Heart left ventricle (tissue), 16 donors: Measurements from ENCODE around the gene FGF6. TPM values are rescaled to one million over a fixed set of nuclear protein-coding genes. Genes with fewer than 3 reads are reported as not detected.

Experiments used
- ATAC-seq, 4 donors: fragments of 200-7000 bp; cut with Tn5 transposase; one replicate each; pipeline ENCODE4 v1.9.1; 2020 to 2022; ENCODE audit warnings: moderate library complexity in 4 of 4, mild to moderate bottlenecking in 3 of 4, moderate number of reproducible peaks in 1 of 4
- DNase-seq, 5 donors: peaks; one replicate each; pipeline ENCODE4 v3.0.0-alpha.2; 2020
- H3K27ac ChIP-seq, 12 donors: fragments of 200-600 bp; sonication (generic) in 4 of 12; one replicate each; pipeline versions ENCODE4 v1.5.0 to v1.8.0; 2016 to 2022; ENCODE audit warnings: mild to moderate bottlenecking in 2 of 12
- H3K27me3 ChIP-seq, 9 donors: fragments of 200-600 bp; sonication (generic) in 2 of 9; one replicate each; pipeline versions ENCODE4 v1.5.1 to v1.8.0; 2016 to 2022; ENCODE audit warnings: mild to moderate bottlenecking in 3 of 9
- H3K36me3 ChIP-seq, 9 donors: fragments of 200-600 bp; sonication (generic) in 2 of 9; one replicate each; pipeline versions ENCODE4 v1.5.0 to v1.8.0; 2018 to 2022; ENCODE audit warnings: mild to moderate bottlenecking in 2 of 9
- H3K4me1 ChIP-seq, 12 donors: fragments of 200-600 bp; sonication (generic) in 4 of 12; one replicate each; pipeline versions ENCODE4 v1.5.0 to v1.8.0; 2016 to 2022; ENCODE audit warnings: mild to moderate bottlenecking in 3 of 12
- H3K4me3 ChIP-seq, 12 donors: fragments of 200-600 bp; sonication (generic) in 4 of 12; one replicate each; pipeline versions ENCODE4 v1.5.0 to v1.8.0; 2017 to 2022; ENCODE audit warnings: mild to moderate bottlenecking in 9 of 12, moderate library complexity in 4 of 12
- H3K9me3 ChIP-seq, 12 donors: fragments of 200-600 bp; sonication (generic) in 4 of 12; one replicate each; pipeline versions ENCODE4 v1.5.0 to v1.8.0; 2016 to 2022; ENCODE audit warnings: mild to moderate bottlenecking in 1 of 12
- CTCF ChIP-seq, 12 donors: fragments of 200-600 bp; sonication (generic) in 4 of 12; IDR thresholded peaks; one replicate each; pipeline versions ENCODE4 v1.5.0 to v1.8.0; 2018 to 2022; ENCODE audit warnings: antibody characterized with exemption in 12 of 12, mild to moderate bottlenecking in 5 of 12
- POLR2A ChIP-seq, 2 donors: fragments of 450-650 bp; IDR thresholded peaks; one replicate each; pipeline ENCODE4 v1.6.1; 2017; ENCODE audit warnings: antibody characterized with exemption in 2 of 2, mild to moderate bottlenecking in 2 of 2, moderate library complexity in 2 of 2
- WGBS, 4 donors: extraction: QIAGEN DNeasy Blood & Tissue Kit in 2 of 4; methylation state at CpG; one replicate each; pipeline versions ENCODE4 v1.1.5 to v1.1.7; 2013 to 2018; 5-methylcytosine and 5-hydroxymethylcytosine counted together
- intact Hi-C, 10 donors: fragments of 100-400 bp; cut with DNase I; formaldehyde crosslinking; loops; one replicate each; pipeline versions ENCODE4 v1.11.1 to v1.14.2; 2022
- polyA plus RNA-seq, 2 donors: library from polyadenylated mRNA; stranded (reverse); fragments of 200-250 nt; gene quantifications; one replicate each; pipeline ENCODE4 v1.2.3, GENCODE V29; 2013
- total RNA-seq, 9 donors: library from RNA; depleted of rRNA in 2 of 9; stranded (reverse); fragments of >200 nt in 2 of 9; fragmentation: NEBNext Ultra II Directional in 3 of 9; extraction: Animal tissue kit (Norgen Biotek cat#: 25700) in 3 of 9; gene quantifications; one replicate each; pipeline versions ENCODE4 v1.1.0 to v1.2.4, GENCODE V29; 2016 to 2023
- donor health status: ischemic (EF 13 %, LVEDD 7.1; RV severe dilation, severe dysfunction).
- donor health status: healthy with polysubstance abuse.
- donor health status: DM: no; HTN: yes; CAD: no.
- donor health status: DM: no; HTN: no; CAD: no.
- donor health status: ischemic (EF 25% LVEDD 6.9; RV normal size, moderate dysfunction).
- donor health status: ischemic (EF 25% LVEDD 5.7; RV mildly dilated, moderate dysfunction).
- donor health status: healthy.
- donor health status: DM: yes; HTN: yes; CAD: no.
- donor health status: ischemic (EF 35%, LVEDD 5.7; RV mildly dilated, moderate dysfunction).
- donor health status: nonischemic (EF 11% LVEDD 7.7; RV severe dilation, severe dysfunction).
- donor health status: DM: yes; HTN: yes; CAD: no.
- donor health status: PGD.
- donor health status: ischemic (EF 29% LVEDD 5.4; RV normal size, mild dysfunction).
- donor health status: nonischemic (EF 23%, LVEDD 6.1; RV moderate dilation, normal function).

Gene FGF6
- total and polyA plus RNA-seq, 11 donors: not detected

DNA sequence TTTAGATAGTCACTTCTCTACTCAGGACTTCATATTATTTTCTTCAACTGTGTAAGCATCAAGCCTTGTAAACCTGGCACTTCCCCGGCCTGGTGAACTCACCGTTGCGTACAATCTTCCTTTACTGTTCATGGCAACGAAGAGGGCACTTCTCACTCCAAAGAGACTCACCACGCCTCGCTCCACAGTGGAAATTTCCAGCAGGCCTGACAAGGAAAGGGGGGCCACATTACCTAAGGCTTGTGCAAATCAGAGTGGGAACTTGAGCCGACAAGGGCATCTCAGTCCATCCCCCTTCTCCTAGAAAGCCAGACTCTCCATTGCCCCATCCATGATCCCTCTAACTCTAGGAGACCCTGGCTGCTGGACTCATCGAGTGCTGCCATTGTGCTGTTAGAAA is 1.6 kb downstream of the FGF6 start:
- DNase-seq (no peak), ATAC-seq (no peak)
- Histone ChIP-seq H3K4me1 (peaks cover 0 to 25% (median 9%) of the 10 kb centered on the region in 12 donors), H3K9me3 (no peaks in the 10 kb centered on the region), H3K27ac (no peak overlapping the region), H3K4me3 (no peak overlapping the region), H3K36me3 (no peaks in the 10 kb centered on the region), H3K27me3 (peaks cover 0 to 4% (median 0%) of the 10 kb centered on the region in 9 donors)
- TF ChIP-seq CTCF (IDR thresholded peaks at IDR 0.05): no peak
- TF ChIP-seq POLR2A (IDR thresholded peaks at IDR 0.05): no peak
- intact Hi-C loops: no loop called here
- WGBS, 4 donors: 93 to 95% (median 94%) methylated on average over 8 of the region's 8 CpGs

GRCh38 chr12:4443616-4444015 is 2.0 kb downstream of the FGF6 start:
- Histone ChIP-seq H3K4me1 (peaks cover 0 to 25% (median 9%) of the 10 kb centered on the region in 12 donors), H3K27ac (no peak overlapping the region), H3K27me3 (peaks cover 0 to 4% (median 0%) of the 10 kb centered on the region in 9 donors), H3K36me3 (no peaks in the 10 kb centered on the region), H3K4me3 (no peak overlapping the region), H3K9me3 (no peaks in the 10 kb centered on the region)
- intact Hi-C loops: no loop called here
- WGBS, 4 donors: 89 to 95% (median 92%) methylated on average over 16 to 17 of the region's 17 CpGs
- ATAC-seq: no peak
- DNase-seq: no peak
- TF ChIP-seq CTCF (IDR thresholded peaks at IDR 0.05) (no peak), POLR2A (IDR thresholded peaks at IDR 0.05) (no peak)

DNA sequence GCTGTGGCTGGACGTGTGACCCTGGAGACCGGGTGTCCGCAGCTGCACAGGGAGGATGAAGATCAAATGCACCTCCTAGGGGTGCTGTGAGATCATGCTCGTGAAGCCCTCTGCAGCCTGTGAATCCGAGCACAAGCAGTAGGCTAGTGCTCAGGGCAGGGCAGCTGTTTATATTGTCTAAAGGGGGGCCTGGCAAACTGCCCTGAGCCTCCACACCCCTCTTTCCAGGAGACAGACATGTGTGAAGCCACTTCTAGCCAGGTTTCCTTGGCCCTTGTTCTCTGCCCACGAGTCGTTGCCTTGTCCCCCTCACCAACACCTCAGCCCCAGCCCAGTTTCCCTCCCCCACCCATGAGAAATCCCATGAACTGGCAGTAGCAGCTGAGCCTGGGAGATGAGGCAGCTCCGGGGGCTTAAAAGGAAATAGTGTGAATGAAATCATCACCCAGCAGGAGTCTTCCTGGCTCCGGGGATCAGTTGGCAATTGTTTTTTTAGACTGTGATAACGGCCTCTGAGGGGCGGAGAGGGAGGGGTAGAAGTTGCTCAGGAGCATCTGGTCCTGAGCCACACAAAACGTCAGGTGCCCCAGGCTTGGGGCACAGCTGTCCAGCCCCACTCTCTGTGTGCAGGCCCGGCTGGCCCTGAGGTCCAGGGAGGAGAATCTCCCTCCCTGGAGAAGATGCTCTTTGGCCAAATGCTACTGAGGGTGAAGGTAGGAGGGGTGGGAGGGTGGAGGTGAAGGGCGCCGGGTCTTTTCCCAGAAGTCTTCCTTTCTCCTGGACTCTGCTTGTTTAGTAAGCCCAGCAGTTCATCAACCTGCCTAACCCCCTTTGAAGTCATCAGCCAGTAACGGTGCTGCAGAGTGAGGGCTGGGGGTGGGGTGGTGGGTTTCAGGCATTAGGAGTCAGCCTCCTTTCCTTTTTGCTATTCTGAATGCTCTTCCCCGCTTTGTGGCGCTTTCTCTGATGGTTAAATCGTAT is 4.0 kb downstream of the FGF6 start:
- Histone ChIP-seq H3K9me3 (no peaks in the 10 kb centered on the region), H3K36me3 (no peaks in the 10 kb centered on the region), H3K27ac (no peak overlapping the region), H3K4me1 (peaks cover 0 to 25% (median 9%) of the 10 kb centered on the region in 12 donors), H3K27me3 (peaks cover 0 to 4% (median 0%) of the 10 kb centered on the region in 9 donors), H3K4me3 (no peak overlapping the region)
- intact Hi-C loops: no loop called here
- TF ChIP-seq CTCF (IDR thresholded peaks at IDR 0.05) (peak in 1 of 12 donors; percentile 7), POLR2A (IDR thresholded peaks at IDR 0.05) (no peak)
- DNase-seq (no peak), ATAC-seq (no peak)
- WGBS, 4 donors: 33 to 40% (median 37%) methylated on average over 19 of the region's 19 CpGs

DNA sequence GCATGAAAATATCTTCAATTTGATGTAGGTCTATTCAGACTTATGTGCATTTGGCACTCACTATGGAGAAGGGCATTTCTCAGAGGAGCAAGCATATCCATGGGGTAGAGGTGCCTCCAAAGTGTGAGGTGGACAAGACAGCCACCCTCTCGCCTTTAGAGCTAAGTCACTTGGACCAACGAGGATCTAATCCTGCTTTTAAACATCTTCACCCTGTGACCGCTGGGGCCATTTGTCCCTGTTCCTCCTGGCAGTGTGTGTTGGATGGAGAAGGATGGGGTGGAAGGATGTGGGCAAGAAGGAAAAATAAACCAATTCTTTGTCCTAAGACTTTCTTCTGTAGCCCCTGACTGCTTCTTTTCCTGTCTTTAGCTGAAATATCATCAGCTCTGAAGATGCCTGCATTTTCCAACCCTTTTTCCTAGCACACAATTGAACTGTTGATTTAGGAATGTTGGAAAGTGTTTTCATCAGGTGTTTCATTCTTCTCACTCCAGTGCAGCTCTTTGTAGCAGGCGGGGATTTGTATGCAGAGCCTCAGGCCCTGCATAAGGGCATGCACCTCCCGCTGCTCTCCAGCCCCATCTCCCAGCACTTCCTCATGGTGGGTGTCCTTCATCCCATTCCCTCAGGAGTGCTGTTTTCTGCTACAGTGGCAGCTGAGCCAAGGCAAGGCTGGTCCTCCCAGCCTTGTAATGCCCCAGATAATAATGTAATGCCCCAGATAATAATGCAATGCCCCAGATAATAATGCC is 5.3 kb downstream of the FGF6 start:
- Histone ChIP-seq H3K9me3 (no peaks in the 10 kb centered on the region), H3K27me3 (peaks cover 0 to 4% (median 0%) of the 10 kb centered on the region in 9 donors), H3K4me1 (peaks cover 0 to 25% (median 9%) of the 10 kb centered on the region in 12 donors), H3K4me3 (no peak overlapping the region), H3K36me3 (no peaks in the 10 kb centered on the region), H3K27ac (peak overlapping the region in 2 of 12 donors; percentile 65 to 69)
- ATAC-seq (no peak), DNase-seq (no peak)
- intact Hi-C loops: no loop called here
- no peak for TF ChIP-seq POLR2A (IDR thresholded peaks at IDR 0.05)
- TF ChIP-seq CTCF (IDR thresholded peaks at IDR 0.05): no peak
- WGBS, 4 donors: 88 to 96% (median 90%) methylated on average over 5 of the region's 5 CpGs
